D721Med (cell line): ENCODE data around the gene RSAD1.

Experiments used
- DNase-seq: peaks from one replicate; pipeline ENCODE4 v3.0.0; 2011; ENCODE audit warnings: low spot score; ENCODE audit not compliant: insufficient read length
- FAIRE-seq: peaks from 2 replicates; lab custom pipeline; 2011; peaks lifted over from hg19 to GRCh38; lab: Jason Lieb, UNC
- TF ChIP-seq, protein P1 (sequence below): IDR thresholded peaks from 2 replicates; pipeline ENCODE4 v1.5.1; 2012; ENCODE audit warnings: mild to moderate bottlenecking, control low read depth; ENCODE audit not compliant: insufficient read depth; ENCODE audit errors: missing control alignments

The RSAD1 gene

DNA sequence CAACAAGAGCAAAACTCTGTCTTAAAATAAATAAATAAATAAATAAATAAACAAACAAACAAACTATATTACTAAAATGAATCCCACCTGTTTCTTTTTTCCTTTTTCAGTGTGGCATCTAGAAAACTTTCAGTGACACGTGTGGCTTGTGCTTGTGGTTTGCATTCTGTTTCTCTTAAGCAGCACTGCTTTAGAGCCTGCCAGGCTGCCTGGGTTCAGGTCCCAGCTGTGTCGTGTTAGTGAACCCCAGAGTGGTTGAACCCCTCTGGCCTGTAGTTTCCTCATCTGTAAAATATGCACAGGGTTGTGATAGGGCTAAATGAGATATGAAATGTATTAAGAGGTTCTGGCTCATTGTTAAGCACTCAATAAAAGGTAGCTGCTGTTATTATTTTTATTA is 41.8 kb downstream of the RSAD1 start:
- FAIRE-seq (no peak), DNase-seq (no peak)
- TF ChIP-seq, protein P1, sequence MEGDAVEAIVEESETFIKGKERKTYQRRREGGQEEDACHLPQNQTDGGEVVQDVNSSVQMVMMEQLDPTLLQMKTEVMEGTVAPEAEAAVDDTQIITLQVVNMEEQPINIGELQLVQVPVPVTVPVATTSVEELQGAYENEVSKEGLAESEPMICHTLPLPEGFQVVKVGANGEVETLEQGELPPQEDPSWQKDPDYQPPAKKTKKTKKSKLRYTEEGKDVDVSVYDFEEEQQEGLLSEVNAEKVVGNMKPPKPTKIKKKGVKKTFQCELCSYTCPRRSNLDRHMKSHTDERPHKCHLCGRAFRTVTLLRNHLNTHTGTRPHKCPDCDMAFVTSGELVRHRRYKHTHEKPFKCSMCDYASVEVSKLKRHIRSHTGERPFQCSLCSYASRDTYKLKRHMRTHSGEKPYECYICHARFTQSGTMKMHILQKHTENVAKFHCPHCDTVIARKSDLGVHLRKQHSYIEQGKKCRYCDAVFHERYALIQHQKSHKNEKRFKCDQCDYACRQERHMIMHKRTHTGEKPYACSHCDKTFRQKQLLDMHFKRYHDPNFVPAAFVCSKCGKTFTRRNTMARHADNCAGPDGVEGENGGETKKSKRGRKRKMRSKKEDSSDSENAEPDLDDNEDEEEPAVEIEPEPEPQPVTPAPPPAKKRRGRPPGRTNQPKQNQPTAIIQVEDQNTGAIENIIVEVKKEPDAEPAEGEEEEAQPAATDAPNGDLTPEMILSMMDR = no peak

DNA sequence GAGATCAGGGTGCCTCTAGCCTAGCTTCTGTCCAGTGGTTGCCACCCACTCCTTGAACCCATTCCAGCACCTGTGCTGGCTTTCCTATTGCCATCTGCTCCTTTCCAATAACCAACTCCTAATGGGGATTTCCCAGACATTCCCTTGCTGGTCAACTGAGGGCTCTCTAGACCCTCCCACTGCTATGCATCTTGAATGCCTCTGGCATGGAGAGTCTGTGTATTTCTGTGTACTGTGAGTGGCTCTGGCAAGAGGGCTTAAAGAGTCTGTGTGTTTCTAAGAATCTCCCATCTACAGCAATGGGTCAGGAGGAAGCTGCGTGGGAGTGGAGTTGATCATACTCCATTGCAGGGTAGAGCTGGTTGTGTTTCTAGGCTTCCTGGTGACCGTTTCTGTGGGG is 42.9 kb downstream of the RSAD1 start:
- no peak for DNase-seq
- no peak for FAIRE-seq
- TF ChIP-seq, protein P1 = no peak

DNA sequence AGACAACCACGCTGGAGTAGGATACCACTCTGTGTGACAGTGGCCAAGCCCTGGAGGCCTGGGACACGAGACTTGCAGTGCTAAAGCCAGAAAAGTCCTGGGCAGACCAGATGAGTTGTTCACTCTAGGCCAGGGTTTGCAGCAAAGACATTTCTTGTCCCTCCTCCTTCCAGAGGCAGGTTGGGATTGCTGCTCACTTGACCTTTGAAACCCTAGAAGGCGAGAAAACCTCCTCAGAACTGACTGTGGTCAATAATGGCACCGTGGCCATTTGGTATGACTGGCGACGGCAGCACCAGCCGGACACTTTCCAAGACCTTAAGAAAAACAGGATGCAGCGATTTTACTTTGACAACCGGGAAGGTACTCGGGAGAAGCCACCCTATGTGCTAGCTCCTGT is 44.1 kb downstream of the RSAD1 start:
- no peak for DNase-seq
- TF ChIP-seq, protein P1 = no peak
- no peak for FAIRE-seq

DNA sequence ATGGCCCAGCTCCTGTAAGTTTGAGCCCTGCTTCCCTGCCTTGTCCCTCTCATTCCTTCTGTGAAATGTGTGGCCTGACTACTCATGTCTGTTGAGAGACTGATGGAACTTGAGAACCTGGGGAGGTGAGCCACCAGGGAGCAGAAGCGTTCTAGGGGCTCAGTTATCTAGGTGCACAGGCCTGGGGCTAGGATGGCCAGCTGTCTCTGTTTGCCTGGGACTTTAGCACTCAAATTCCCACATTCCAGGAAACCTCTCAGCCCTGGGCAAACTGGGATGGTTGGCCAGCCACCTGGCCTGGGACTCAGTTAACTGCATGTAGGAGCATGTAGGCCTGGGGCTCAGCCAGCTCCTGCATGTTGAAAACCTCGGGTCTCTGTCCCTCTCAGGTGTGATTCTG is 44.5 kb downstream of the RSAD1 start:
- TF ChIP-seq, protein P1 = no peak
- no peak for DNase-seq
- no peak for FAIRE-seq

DNA sequence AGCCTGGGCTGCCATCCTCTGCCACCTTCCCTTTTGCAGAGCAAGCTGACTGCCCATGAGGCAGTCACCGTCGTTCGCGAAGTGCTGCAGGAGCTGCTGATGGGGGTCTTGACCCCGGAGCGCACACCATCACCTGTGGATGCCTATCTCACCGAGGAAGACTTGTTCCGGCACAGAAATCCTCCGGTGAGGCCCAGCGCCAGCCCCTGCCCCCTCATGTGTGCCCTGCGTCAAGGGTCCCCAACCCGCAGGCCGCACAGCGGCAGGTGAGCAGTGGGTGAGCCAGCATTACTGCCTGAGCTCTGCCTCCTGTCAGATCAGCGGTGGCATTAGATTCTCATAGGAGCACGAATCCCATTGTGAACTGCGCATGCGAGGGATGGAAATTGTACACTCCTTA is 46.2 kb downstream of the RSAD1 start:
- TF ChIP-seq, protein P1 = no peak
- FAIRE-seq = no peak

DNA sequence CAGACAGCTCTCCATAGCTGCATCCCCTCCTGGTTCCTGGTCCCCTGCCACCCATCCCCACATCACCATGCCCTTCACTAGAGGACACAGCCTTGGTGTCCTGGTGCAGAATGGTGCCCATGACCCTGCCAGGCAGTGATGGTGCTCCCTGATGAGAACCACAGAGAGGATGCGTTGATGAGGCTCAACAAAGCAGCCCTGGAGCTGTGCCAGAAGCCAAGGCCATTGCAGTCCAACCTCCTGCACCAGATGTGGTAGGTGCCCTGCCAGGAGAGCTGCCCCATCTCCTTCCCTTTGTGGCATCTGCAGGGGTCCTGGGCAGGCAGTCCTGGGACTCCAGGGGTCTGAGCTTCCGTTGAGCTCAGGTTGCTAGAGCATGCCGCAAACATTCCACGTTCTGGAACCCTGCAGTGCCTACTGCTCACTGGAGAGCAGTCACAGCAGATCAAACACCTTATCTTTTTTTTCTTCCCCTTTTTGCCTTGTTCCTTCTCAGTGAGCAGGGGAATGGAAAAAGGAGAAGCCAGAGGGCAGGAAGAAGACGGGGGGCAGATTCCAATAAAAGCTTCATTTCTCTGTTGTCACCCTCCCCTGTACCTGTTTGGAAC is 48.6 kb downstream of the RSAD1 start:
- no peak for FAIRE-seq
- DNase-seq = no peak
- TF ChIP-seq, protein P1 = no peak

More for the DNA sequence above, 46.2 kb downstream of the RSAD1 start:
- no peak for DNase-seq

DNA sequence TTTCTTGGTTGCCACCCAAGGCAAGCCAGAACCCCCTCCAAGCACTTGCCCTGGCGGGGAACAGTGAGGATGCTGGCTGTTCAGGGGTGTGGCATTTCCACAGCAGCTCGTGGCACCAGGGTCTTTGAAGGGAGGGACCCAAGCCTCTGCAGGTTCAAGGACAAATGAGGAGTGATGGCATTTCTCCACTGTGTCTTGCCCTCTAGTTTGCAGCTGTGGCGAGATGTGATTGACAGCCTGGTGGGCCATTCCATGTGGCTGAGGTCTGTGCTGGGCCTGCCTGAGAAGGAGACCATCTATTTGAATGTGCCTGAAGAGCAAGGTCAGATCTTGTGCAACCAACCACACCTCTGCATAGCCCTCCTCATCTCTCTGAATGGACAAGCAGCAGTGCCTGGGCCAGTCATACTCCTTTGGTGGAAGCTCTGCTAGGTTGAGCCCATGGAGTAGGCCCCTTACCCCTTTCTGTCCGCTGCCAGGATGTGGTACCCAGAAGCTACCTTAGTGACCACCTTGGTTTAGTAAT is 49.4 kb downstream of the RSAD1 start:
- FAIRE-seq (no peak), DNase-seq (no peak)
- TF ChIP-seq, protein P1 = no peak
